Forelimb muscle (tissue), 1 donor: ENCODE data around the gene C19orf33. TPM values are rescaled to one million over a fixed set of nuclear protein-coding genes. Genes with fewer than 3 reads are reported as not detected.

Experiments used
- DNase-seq: peaks from one replicate; pipeline ENCODE4 v3.0.0-alpha.2; 2013; ENCODE audit warnings: low read depth
- polyA plus RNA-seq: library from polyadenylated mRNA; unstranded; fragments of 120-200 nt; gene quantifications from one replicate; pipeline ENCODE4 v1.2.1, GENCODE V29; 2013; ENCODE audit not compliant: insufficient read length

The C19orf33 gene
- polyA plus RNA-seq, 1 donor, result not detected

DNA sequence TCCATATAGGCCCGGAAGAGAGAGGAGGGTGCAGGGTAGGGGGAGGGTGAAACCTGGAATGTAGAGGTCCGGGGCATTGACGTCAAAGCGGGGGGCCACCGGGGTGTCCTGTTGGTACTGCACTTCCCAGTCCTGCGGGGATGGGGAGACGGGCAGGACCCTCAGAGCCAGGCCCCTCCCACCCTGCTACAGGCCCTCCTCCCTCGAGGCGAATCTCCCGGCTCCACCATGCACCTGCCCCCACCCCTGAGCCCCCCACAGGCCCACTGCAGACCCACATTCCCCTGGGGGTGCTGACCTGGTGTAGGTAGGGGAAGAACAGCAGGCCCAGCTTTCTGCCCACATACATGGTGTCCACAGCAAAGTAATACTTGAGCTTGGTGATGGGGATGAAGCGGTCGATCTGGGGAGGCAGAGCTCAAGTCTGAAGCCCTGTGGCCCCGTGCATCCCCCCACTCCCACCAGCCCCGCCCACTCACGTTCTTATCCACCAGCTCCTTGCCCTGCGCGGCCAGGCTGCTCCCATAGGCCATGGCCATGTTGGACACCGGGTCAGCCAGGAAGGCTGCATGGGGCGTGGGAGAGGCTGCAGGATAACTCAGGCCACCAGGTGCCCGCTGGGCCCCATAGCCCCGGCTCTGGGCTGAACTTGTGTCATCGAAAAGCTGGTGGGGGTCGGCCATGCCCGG lies 5.0 kb downstream of the C19orf33 start:
- no peak for DNase-seq

DNA sequence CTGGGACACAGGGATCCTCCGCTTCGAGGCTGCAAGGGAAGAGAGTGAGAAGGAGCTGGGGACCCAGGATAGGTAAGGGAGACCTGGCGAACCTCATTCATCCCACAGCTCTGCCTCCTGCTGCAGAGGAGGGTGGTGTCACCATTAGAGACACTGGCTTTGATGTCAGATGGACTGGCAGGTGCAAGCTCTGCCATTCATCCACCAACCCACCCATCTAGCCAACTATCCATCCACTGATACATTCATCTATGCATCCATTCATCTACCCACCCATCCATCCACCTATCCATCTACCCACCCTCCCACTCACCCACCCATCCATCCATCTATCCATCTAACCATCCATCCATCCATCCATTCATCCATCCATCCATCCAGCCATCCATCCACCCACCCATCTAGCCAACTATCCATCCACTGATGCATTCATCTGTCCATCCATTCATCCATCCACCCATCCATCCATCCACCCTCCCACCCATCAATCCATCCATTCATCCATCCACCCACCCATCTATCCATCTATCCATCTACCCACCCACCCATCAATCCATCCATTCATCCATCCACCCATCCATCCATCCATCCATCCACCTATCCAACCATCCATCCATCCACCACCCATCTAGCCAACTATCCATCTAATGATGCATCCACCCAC lies 5.7 kb downstream of the C19orf33 start:
- DNase-seq, result no peak

GRCh38 chr19:38310279-38310670 lies 6.2 kb downstream of the C19orf33 start:
- DNase-seq, result no peak

DNA sequence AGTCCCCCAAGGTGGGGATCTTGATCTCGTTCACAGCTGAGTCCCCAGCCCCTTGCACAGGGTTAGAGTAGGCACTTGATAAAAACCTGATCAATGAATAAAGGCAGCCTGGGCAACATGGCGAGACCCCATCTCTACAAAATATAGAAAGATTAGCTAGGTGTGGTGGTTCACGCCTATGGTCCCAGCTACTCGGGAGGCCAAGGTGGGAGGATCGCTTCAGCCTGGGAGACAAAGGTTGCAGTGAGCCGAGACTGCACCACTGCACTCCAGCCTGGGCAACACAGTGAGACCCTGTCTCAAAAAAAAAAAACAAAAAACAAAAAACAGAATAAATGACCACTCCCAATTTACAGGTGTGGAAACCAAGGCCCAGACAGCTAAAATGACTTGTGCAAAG lies 6.9 kb downstream of the C19orf33 start:
- DNase-seq, result no peak

DNA sequence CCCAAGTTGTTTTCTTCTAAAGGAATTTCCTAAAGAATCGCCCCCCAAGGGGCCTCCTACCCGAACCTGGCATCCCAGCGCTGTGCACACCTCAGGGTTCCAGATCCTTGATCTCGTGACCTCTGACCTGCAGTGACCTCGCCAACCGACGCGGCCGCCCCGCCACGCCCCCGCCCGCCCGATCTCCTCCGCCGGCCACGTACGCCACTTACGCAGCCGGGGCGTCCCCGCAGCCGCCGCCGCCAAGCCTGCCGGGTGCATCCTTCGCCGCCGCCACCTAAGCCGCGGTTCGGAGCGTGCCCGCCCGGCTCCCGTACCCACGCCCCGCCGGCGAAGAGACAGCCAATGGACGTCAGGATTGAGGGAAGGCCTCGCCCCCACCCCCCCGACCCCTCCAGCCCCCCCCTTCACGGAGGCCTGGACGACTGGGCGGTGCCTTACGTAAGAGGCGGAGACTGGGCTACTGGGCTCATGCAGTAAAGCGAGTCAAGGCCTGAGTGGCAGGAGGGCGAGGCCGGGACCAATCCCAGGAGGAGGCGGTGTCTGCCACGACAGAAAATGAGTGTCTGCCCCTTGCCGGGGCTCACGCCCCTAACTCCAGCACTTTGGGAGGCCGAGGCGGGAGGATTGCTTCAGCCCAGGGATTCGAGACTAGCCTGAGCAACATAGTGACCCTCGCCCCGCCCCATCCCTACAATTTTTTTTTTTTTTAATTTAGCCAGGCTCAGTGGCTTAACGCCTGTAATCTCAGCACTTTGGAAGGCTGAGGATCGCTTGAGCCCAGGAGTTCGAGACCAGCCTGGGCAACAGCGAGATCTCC lies 11.8 kb downstream of the C19orf33 start, which contains the start of gene YIF1B:
YIF1B (minus strand) TSS at position 291 of the 820 bp plus-strand sequence; CDS start at position 261, 30 bp downstream.
- DNase-seq, result peak; percentile 84

GRCh38 chr19:38316477-38317067 lies 12.5 kb downstream of the C19orf33 start:
- no peak for DNase-seq

GRCh38 chr19:38317104-38317612 lies 13.1 kb downstream of the C19orf33 start:
- DNase-seq, result no peak

DNA sequence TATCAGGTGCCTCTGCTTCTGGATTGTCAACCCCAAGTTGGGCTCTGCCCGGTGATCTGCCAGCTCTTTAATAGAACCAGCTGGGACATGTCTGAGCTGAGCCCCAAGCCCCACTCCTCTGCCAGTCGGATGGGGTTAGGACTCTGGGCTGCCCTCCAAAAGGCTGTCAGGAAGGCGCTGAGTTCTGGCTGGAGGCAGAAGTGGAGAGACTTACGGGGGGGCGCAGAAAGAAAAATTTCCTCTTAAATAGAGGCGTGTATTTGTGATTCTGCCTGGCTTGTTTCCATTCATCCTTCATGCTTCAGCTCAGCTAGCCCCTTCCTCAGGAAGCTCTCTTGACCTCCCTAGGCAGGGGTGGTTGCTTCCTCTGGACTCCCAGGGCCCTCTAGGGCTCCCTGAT lies 14.6 kb downstream of the C19orf33 start:
- DNase-seq, result no peak

GRCh38 chr19:38319421-38320258 lies 15.6 kb downstream of the C19orf33 start, which contains the start of gene KCNK6:
Gene KCNK6 (plus strand): TSS chr19:38319845. CDS start chr19:38319951, 106 bp downstream.
- DNase-seq, result no peak

DNA sequence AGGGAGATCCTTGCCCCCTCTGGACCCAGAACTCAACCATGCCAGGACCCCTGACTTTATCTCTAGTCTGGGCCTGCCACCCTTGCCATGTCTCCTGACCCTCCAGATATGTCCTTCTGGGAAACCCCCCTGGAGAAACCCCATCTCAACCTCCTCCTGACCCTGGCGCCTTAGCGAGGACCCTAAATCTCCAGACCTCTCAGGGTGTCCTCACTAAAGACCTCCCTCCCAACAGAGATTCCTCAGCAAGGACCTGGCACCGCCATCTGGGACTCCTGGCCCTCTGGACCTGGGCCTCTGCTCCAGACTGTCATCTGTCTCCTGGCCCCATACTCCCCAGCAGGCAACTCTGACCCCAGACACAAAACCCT lies 16.9 kb downstream of the C19orf33 start:
- DNase-seq, result no peak

DNA sequence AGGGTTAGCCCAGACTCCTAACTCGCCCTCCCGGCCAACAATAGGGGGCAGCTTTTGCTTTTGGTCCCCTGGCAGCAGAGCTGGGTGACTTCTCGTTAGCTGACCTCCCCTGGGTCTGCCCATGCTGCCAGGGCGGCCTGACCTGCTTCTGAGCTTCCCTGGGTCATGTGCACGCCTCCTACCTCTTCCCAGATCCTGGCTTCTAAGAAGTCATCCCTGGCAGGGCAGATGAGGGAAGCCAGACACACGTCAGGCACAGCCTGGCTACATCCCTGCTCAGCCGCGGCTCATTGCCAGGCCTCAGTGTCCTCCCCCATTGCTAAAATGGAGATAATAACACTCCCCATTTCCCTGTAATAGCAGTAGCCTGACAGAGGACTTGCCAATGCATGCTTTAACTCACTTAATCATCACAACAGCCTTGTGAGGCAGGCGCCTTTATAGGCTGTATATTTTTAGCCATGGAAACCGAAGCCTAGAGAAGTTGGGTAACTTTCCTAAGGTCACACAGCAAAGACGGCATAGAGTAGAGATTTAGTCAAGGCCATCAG lies 17.7 kb downstream of the C19orf33 start:
- DNase-seq, result no peak

- DNase-seq, result no peak
These were observed 19.2 kb downstream of the C19orf33 start for GRCh38 chr19:38323291-38323690.

- no peak for DNase-seq
These were observed 20.4 kb downstream of the C19orf33 start for GRCh38 chr19:38324431-38324830.

DNA sequence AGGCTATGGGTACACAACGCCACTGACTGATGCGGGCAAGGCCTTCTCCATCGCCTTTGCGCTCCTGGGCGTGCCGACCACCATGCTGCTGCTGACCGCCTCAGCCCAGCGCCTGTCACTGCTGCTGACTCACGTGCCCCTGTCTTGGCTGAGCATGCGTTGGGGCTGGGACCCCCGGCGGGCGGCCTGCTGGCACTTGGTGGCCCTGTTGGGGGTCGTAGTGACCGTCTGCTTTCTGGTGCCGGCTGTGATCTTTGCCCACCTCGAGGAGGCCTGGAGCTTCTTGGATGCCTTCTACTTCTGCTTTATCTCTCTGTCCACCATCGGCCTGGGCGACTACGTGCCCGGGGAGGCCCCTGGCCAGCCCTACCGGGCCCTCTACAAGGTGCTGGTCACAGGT lies 22.5 kb downstream of the C19orf33 start:
- no peak for DNase-seq

DNA sequence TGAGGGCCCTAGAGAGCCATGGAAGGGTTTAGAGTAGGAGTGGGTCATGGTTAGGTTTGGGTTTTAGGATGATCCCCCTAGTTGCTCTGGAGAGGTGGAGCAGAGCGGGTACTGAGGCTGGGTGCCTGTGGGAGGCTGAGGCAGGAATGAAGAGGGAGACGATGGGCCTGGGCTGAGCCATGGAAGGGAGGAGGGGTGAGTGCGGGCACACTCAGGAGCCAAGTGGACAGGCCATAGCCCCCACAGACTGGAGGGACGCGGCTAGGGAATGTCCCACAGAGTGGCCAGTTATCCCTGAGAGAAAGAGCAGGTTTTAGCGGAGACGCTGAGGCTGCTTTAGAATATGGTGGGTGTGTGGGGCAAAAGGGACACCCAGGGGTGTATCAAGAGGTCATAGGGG lies 25.6 kb downstream of the C19orf33 start:
- DNase-seq, result no peak

- DNase-seq, result no peak
These were observed 27.7 kb downstream of the C19orf33 start for GRCh38 chr19:38331728-38332127.

GRCh38 chr19:38333245-38333644 lies 29.2 kb downstream of the C19orf33 start:
- DNase-seq, result no peak

GRCh38 chr19:38335949-38336637 lies 32.0 kb downstream of the C19orf33 start:
- DNase-seq, result peak; percentile 73

DNA sequence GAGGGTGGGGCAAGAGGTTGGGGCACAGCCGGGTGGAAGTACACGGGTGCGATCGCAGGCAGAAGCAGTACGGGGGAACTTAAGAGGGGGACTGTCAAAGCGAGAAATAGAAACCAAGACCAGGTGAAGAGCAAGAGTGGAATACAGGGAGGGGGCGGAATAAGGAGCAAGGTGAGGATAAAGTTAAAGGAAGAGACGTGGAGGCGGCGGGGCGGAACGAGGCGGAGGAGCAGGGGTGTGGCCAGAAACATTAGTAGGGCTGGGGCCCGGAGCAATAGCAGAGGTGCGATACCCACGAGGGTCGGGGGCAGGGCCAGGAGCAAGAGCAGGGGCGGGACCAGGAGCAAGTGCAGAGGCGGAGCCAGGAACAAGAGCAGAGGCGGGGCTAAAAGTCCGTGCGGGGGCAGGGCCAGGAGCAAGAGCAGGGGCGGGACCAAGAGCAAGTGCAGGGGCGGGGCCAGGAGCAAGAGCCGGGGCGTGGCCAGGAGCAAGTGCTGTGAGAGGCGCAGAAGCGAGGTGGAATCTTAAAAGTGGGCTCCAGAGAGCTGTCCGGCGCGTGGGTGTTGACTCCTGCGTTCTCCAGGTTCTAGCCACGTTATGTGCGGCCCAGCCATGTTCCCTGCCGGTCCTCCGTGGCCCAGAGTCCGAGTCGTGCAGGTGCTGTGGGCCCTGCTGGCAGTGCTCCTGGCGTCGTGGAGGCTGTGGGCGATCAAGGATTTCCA lies 32.7 kb downstream of the C19orf33 start:
- peak; percentile 41 for DNase-seq

DNA sequence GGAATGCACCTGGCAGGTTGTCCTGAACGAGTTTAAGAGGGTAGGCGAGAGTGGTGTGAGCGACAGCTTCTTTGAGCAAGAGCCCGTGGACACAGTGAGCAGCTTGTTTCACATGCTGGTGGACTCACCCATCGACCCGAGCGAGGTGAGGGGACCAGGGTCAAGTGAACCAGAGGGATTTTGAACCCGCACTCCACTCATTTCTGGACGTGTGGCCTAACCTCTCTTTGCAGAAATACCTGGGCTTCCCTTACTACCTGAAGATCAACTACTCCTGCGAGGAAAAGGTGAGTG lies 33.3 kb downstream of the C19orf33 start:
- no peak for DNase-seq
